IMR-90 (cell line): ENCODE data around the gene RTL1. TPM values are rescaled to one million over a fixed set of nuclear protein-coding genes. Genes with fewer than 3 reads are reported as not detected.

ENCODE experiments used
- ATAC-seq: fragments of 200-7000 bp; cut with Tn5 transposase; 2 replicates; pipeline ENCODE4 v1.9.1; 2020; ENCODE audit warnings: low read depth, mild to moderate bottlenecking, moderate library complexity
- BruUV-seq: library from RNA; stranded (reverse); fragments of 400-500 nt; replicated peaks from 2 replicates; lab custom pipeline; 2021; lab: Mats Ljungman, UMichigan
- CTCF ChIA-PET: fragments of 300-600 bp; formaldehyde crosslinking; extraction: SDS; loops from one replicate; lab custom pipeline; 2021; ENCODE audit warnings: antibody characterized with exemption; lab: Yijun Ruan, JAX
- POLR2A ChIA-PET: fragments of 300-600 bp; sonication (Branson Sonifier 250); formaldehyde crosslinking; loops from one replicate; lab custom pipeline; 2022; ENCODE audit warnings: antibody characterized with exemption; ENCODE audit not compliant: unreplicated experiment; lab: Charles Lee
- DNase-seq: peaks from one replicate; pipeline ENCODE4 v3.0.0; 2013
- H2AFZ ChIP-seq: replicated peaks from 2 replicates; pipeline ENCODE3; 2013; ENCODE audit warnings: low read length, mild to moderate bottlenecking; ENCODE audit not compliant: poor library complexity
- H2AK5ac ChIP-seq: 2 replicates; pipeline ENCODE4 v1.6.1; 2013; ENCODE audit warnings: low read depth, low read length, inconsistent platforms
- H2AK9ac ChIP-seq: replicated peaks from 2 replicates; pipeline ENCODE3; 2013; ENCODE audit warnings: mild to moderate bottlenecking, low read depth, low read length, moderate library complexity; ENCODE audit not compliant: poor library complexity
- H2BK120ac ChIP-seq: 2 replicates; pipeline ENCODE4 v1.6.1; 2013; ENCODE audit warnings: low read depth, low read length, inconsistent platforms
- H2BK15ac ChIP-seq: 3 replicates; pipeline ENCODE4 v1.6.1; 2013; ENCODE audit warnings: low read depth, low read length, inconsistent platforms
- H2BK20ac ChIP-seq: 2 replicates; pipeline ENCODE4 v1.6.1; 2013; ENCODE audit warnings: low read depth, mild to moderate bottlenecking, inconsistent platforms, low read length, moderate library complexity
- H2BK5ac ChIP-seq: 2 replicates; pipeline ENCODE4 v1.6.1; 2013; ENCODE audit warnings: mild to moderate bottlenecking, low read depth, low read length, inconsistent platforms; ENCODE audit not compliant: poor library complexity, severe bottlenecking
- H3K14ac ChIP-seq: replicated peaks from 2 replicates; pipeline ENCODE4 v1.6.1; 2013; ENCODE audit warnings: low read depth, low read length, inconsistent platforms
- H3K18ac ChIP-seq: 2 replicates; pipeline ENCODE4 v1.6.1; 2013; ENCODE audit warnings: low read depth, low read length, control low read depth
- H3K23ac ChIP-seq: 2 replicates; pipeline ENCODE4 v1.6.1; 2013; ENCODE audit warnings: low read depth, low read length, inconsistent platforms
- H3K27ac ChIP-seq: 2 replicates; pipeline ENCODE4 v1.5.1; 2013; ENCODE audit warnings: mild to moderate bottlenecking, control low read depth, low read length; ENCODE audit not compliant: insufficient read depth
- H3K27me3 ChIP-seq: 2 replicates; pipeline ENCODE4 v1.6.1; 2013; ENCODE audit warnings: low read length; ENCODE audit not compliant: control insufficient read depth, insufficient read depth
- H3K36me3 ChIP-seq: 2 replicates; pipeline ENCODE4 v1.6.1; 2013; ENCODE audit warnings: low read length, mixed read lengths; ENCODE audit not compliant: control insufficient read depth, insufficient read depth
- H3K4ac ChIP-seq: 2 replicates; pipeline ENCODE4 v1.6.1; 2013; ENCODE audit warnings: low read depth, low read length, inconsistent platforms
- H3K4me1 ChIP-seq: 2 replicates; pipeline ENCODE4 v1.6.1; 2013; ENCODE audit warnings: low read length, mixed read lengths; ENCODE audit not compliant: control insufficient read depth, insufficient read depth
- H3K4me2 ChIP-seq: 2 replicates; pipeline ENCODE4 v1.6.1; 2013; ENCODE audit warnings: low read depth, mild to moderate bottlenecking, control low read depth, low read length, moderate library complexity
- H3K4me3 ChIP-seq: 2 replicates; pipeline ENCODE4 v1.5.1; 2013; ENCODE audit warnings: low read depth, mild to moderate bottlenecking, control low read depth, low read length, moderate library complexity; ENCODE audit not compliant: insufficient read depth
- H3K56ac ChIP-seq: 2 replicates; pipeline ENCODE4 v1.6.1; 2013; ENCODE audit warnings: low read length, inconsistent platforms; ENCODE audit not compliant: insufficient read depth; ENCODE audit errors: extremely low read depth
- H3K79me1 ChIP-seq, 2 experiments: 2 replicates each; pipeline ENCODE4 v1.6.1; 2013; ENCODE audit warnings: low read length in 2 of 2, inconsistent platforms in 1 of 2, low read depth in 1 of 2
- H3K9ac ChIP-seq: 2 replicates; pipeline ENCODE4 v1.6.1; 2013; ENCODE audit warnings: low read depth, low read length, control low read depth
- H3K9me1 ChIP-seq: 2 replicates; pipeline ENCODE4 v1.6.1; 2013; ENCODE audit warnings: low read length, inconsistent platforms; ENCODE audit not compliant: insufficient read depth
- H3K9me3 ChIP-seq: 2 replicates; pipeline ENCODE4 v1.6.1; 2013; ENCODE audit warnings: low read length; ENCODE audit not compliant: control insufficient read depth, insufficient read depth
- H4K20me1 ChIP-seq: 2 replicates; pipeline ENCODE4 v1.6.1; 2013; ENCODE audit warnings: low read length, inconsistent platforms; ENCODE audit not compliant: insufficient read depth
- H4K5ac ChIP-seq: 2 replicates; pipeline ENCODE4 v1.6.1; 2013; ENCODE audit warnings: mild to moderate bottlenecking, low read depth, low read length, control low read depth
- H4K8ac ChIP-seq, 2 experiments: 2 replicates each; pipeline ENCODE4 v1.6.1; 2013; ENCODE audit warnings: low read depth in 2 of 2, low read length in 2 of 2, control low read depth in 1 of 2, inconsistent platforms in 1 of 2
- H4K91ac ChIP-seq: 2 replicates; pipeline ENCODE4 v1.6.1; 2013; ENCODE audit warnings: low read depth, low read length, inconsistent platforms; ENCODE audit not compliant: insufficient read depth
- BHLHE40 ChIP-seq: fragments of 150-350 bp; IDR thresholded peaks from 2 replicates; pipeline ENCODE4 v1.6.1; 2016; ENCODE audit warnings: mild to moderate bottlenecking, low read depth, low read length
- CEBPB ChIP-seq: IDR thresholded peaks from 2 replicates; pipeline ENCODE4 v1.6.1; 2012; ENCODE audit warnings: low read depth, low read length, improper control_type of control experiment
- CHD1 ChIP-seq: IDR thresholded peaks from 2 replicates; pipeline ENCODE4 v1.6.1; 2012; ENCODE audit warnings: low read depth, low read length, improper control_type of control experiment
- FOS ChIP-seq: fragments of 150-350 bp; IDR thresholded peaks from 2 replicates; pipeline ENCODE4 v1.6.1; 2016; ENCODE audit warnings: low read depth, low read length
- MAFK ChIP-seq: IDR thresholded peaks from 2 replicates; pipeline ENCODE4 v1.6.1; 2012; ENCODE audit warnings: low read depth, low read length, improper control_type of control experiment
- MAZ ChIP-seq: IDR thresholded peaks from 2 replicates; pipeline ENCODE4 v1.6.1; 2012; ENCODE audit warnings: low read depth, mild to moderate bottlenecking, low read length, improper control_type of control experiment, moderate library complexity, borderline replicate concordance
- MXI1 ChIP-seq: IDR thresholded peaks from 2 replicates; pipeline ENCODE4 v1.6.1; 2012; ENCODE audit warnings: low read depth, mild to moderate bottlenecking, low read length, moderate library complexity, borderline replicate concordance
- NFE2L2 ChIP-seq: fragments of 150-350 bp; IDR thresholded peaks from 2 replicates; pipeline ENCODE4 v1.6.1; 2016; ENCODE audit warnings: low read depth, mild to moderate bottlenecking, low read length
- RAD21 ChIP-seq: IDR thresholded peaks from 2 replicates; pipeline ENCODE4 v1.6.1; 2012; ENCODE audit warnings: low read length, improper control_type of control experiment
- RCOR1 ChIP-seq: IDR thresholded peaks from 2 replicates; pipeline ENCODE4 v1.6.1; 2012; ENCODE audit warnings: mild to moderate bottlenecking, low read length, improper control_type of control experiment; ENCODE audit not compliant: insufficient replicate concordance
- SMC3 ChIP-seq: fragments of 150-350 bp; IDR thresholded peaks from 2 replicates; pipeline ENCODE4 v1.6.1; 2016; ENCODE audit warnings: low read depth, mild to moderate bottlenecking, antibody characterized with exemption, low read length, moderate library complexity
- WGBS, 2 experiments: methylation state at CpG; one replicate each; pipeline versions ENCODE4 v1.1.5 to v1.1.7; 2013; ENCODE audit warnings: missing lambda C conversion rate in 2 of 2; ENCODE audit not compliant: insufficient read length in 1 of 2; ENCODE audit errors: extremely low coverage in 2 of 2; 5-methylcytosine and 5-hydroxymethylcytosine counted together
- dilution Hi-C: fragments of 300-500 bp; cut with HindIII; formaldehyde crosslinking; loops from one replicate; pipeline ENCODE4 v1.14.3; 2018; ENCODE audit warnings: low sequenced_read_pairs; ENCODE audit not compliant: unreplicated experiment
- in situ Hi-C: fragments of 300-500 bp; cut with MboI; formaldehyde crosslinking; loops from 3 replicates; pipeline ENCODE4 v1.14.3; 2019; ENCODE audit warnings: low sequenced_read_pairs, inconsistent platforms, mixed read lengths
- intact Hi-C: fragments of 100-400 bp; cut with micrococcal nuclease; formaldehyde crosslinking; loops from 2 replicates; pipeline ENCODE4 v1.10.0; 2022
- polyA plus RNA-seq, 3 experiments: library from polyadenylated mRNA; depleted of rRNA; stranded (reverse); fragments of >200 nt; gene quantifications; 2 replicates each; pipeline ENCODE4 v1.2.3, GENCODE V29; 2012; ENCODE audit warnings: low replicate concordance in 1 of 3
- total RNA-seq: library from RNA; depleted of rRNA; stranded (reverse); fragments of >200 nt; gene quantifications from 2 replicates; pipeline ENCODE4 v1.2.3, GENCODE V29; 2012
- TF ChIP-seq, protein P1 (sequence below): fragments of 150-350 bp; IDR thresholded peaks from 2 replicates; pipeline ENCODE4 v1.6.1; 2016; ENCODE audit warnings: low read depth, mild to moderate bottlenecking, low read length, moderate library complexity, borderline replicate concordance
- TF ChIP-seq, protein P2 (sequence below): conservative IDR thresholded peaks from 2 replicates; pipeline ENCODE4 v1.5.1; 2012; ENCODE audit warnings: mild to moderate bottlenecking, low read depth, low read length, improper control_type of control experiment
- TF ChIP-seq, protein P3 (sequence below): fragments of 150-350 bp; IDR thresholded peaks from 2 replicates; pipeline ENCODE4 v1.6.1; 2017; ENCODE audit warnings: mild to moderate bottlenecking, antibody characterized with exemption, low read length, low read depth

The RTL1 gene
- total and polyA plus RNA-seq, 2 of the 4 experiments (the other 2 are of a cell fraction), result not detected

DNA sequence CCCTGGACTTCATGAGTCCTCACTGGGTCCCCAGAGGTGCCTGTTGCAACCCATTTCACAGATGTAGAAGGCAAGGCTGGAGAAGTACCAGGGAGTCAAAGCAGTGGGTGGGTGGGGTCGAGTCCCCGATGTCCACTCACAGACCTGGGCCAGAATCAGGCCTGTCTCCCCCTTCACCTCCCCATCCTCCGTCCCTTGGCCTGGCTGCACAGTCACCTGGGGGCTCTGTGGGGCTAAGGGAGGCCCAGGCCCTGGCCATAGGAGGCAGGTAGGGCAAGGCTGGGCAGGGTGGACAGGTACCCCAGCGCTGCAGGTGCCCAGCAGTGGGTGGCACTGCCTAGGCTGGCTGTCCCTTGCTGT lies 29.5 kb downstream of the RTL1 start:
- Histone ChIP-seq H3K79me1 (peaks cover 17 to 62% of the 10 kb centered on the region in 2 experiments; a peak in 3 of 4 replicates), H3K4ac (no peak overlapping the region), H3K14ac (no peak overlapping the region), H3K36me3 (peaks cover 43% of the 10 kb centered on the region), H4K91ac (no peak overlapping the region), H4K8ac (no peak overlapping the region), H3K4me2 (no peak overlapping the region), H2BK120ac (no peak overlapping the region), H2AK5ac (no peak overlapping the region), H2BK20ac (no peak overlapping the region), H4K5ac (no peak overlapping the region), H3K18ac (no peak overlapping the region), H3K4me1 (no peaks in the 10 kb centered on the region), H3K9me3 (no peaks in the 10 kb centered on the region), H2BK15ac (no peak overlapping the region), H2AK9ac (no peak overlapping the region), H4K20me1 (peaks cover 80% of the 10 kb centered on the region), H3K56ac (no peak overlapping the region), H3K4me3 (no peak overlapping the region), H3K9ac (no peak overlapping the region), H3K27ac (no peak overlapping the region), H3K27me3 (no peaks in the 10 kb centered on the region), H3K9me1 (peaks cover 14% of the 10 kb centered on the region; the same call in 1 of the 2 replicates), H3K23ac (no peak overlapping the region), H2AFZ (no peak overlapping the region), H2BK5ac (no peak overlapping the region)
- intact Hi-C loops (no loop called here), in situ Hi-C loops (no loop called here), dilution Hi-C loops (no loop called here)
- TF ChIP-seq FOS (no peak), MAZ (no peak), MAFK (no peak), CHD1 (no peak), SMC3 (no peak), BHLHE40 (no peak), RAD21 (no peak), NFE2L2 (no peak), CEBPB (no peak), MXI1 (no peak), RCOR1 (no peak)
- TF ChIP-seq, protein P1, sequence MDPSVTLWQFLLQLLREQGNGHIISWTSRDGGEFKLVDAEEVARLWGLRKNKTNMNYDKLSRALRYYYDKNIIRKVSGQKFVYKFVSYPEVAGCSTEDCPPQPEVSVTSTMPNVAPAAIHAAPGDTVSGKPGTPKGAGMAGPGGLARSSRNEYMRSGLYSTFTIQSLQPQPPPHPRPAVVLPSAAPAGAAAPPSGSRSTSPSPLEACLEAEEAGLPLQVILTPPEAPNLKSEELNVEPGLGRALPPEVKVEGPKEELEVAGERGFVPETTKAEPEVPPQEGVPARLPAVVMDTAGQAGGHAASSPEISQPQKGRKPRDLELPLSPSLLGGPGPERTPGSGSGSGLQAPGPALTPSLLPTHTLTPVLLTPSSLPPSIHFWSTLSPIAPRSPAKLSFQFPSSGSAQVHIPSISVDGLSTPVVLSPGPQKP, result no peak
- TF ChIP-seq, protein P2, sequence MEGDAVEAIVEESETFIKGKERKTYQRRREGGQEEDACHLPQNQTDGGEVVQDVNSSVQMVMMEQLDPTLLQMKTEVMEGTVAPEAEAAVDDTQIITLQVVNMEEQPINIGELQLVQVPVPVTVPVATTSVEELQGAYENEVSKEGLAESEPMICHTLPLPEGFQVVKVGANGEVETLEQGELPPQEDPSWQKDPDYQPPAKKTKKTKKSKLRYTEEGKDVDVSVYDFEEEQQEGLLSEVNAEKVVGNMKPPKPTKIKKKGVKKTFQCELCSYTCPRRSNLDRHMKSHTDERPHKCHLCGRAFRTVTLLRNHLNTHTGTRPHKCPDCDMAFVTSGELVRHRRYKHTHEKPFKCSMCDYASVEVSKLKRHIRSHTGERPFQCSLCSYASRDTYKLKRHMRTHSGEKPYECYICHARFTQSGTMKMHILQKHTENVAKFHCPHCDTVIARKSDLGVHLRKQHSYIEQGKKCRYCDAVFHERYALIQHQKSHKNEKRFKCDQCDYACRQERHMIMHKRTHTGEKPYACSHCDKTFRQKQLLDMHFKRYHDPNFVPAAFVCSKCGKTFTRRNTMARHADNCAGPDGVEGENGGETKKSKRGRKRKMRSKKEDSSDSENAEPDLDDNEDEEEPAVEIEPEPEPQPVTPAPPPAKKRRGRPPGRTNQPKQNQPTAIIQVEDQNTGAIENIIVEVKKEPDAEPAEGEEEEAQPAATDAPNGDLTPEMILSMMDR, result no peak
- TF ChIP-seq, protein P3, sequence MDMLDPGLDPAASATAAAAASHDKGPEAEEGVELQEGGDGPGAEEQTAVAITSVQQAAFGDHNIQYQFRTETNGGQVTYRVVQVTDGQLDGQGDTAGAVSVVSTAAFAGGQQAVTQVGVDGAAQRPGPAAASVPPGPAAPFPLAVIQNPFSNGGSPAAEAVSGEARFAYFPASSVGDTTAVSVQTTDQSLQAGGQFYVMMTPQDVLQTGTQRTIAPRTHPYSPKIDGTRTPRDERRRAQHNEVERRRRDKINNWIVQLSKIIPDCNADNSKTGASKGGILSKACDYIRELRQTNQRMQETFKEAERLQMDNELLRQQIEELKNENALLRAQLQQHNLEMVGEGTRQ, result no peak
- no peak for DNase-seq
- ATAC-seq, result no peak
- ChIA-PET CTCF (no interaction called here), POLR2A (no interaction called here)
- BruUV-seq, result no TSS peak
- WGBS, 2 experiments, result no CpG with 5 or more reads among the region's 4 CpGs
